Keratinocyte (primary cell): ENCODE results near the gene VWA7.

Experiments
- EZH2 ChIP-seq: IDR thresholded peaks from one replicate; pipeline ENCODE4 v1.6.1; 2012; ENCODE audit warnings: inconsistent platforms, mild to moderate bottlenecking, low read length, moderate library complexity
- TF ChIP-seq, protein P1 (sequence below), 3 experiments: IDR thresholded peaks in 1 of 3; conservative IDR thresholded peaks in 1 of 3; optimal IDR thresholded peaks in 1 of 3; 2 replicates in 2 of 3; 3 replicates in 1 of 3; pipeline versions ENCODE3 to v1.5.1; 2011; ENCODE audit warnings: low read length in 3 of 3, mild to moderate bottlenecking in 3 of 3, moderate library complexity in 2 of 3, control low read depth in 1 of 3, inconsistent platforms in 1 of 3; ENCODE audit not compliant: insufficient read depth in 2 of 3; ENCODE audit errors: extremely low read depth in 1 of 3

DNA sequence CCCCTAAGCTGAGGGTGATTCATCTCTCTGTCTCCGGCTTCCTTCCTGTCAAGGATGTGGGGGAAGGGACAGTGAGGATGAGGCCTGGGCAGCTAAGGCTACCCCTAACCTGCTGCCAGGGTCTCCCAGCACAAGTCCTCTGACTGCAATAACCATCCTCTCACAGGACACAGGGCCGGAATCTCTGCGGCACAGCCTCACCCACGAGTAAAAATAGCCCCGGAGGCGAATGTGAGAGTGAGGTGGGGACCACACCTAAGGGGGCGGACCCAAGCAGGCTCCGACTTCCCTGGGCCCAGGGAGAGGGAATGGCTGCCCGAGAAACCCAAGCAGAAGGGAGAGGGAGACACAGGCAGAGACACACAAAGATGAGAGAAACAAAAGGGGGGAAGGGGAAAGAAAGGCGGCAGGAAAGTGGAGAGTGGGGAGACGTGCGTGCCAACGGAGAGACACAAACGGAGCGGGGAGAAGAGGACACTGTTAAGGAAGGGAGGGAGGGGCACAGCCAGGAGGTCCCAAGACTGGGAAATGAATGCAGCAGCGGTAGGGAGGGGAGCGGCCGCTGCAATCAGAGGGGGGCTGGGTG is 42.2 kb downstream of the VWA7 start:
- TF ChIP-seq, protein P1, sequence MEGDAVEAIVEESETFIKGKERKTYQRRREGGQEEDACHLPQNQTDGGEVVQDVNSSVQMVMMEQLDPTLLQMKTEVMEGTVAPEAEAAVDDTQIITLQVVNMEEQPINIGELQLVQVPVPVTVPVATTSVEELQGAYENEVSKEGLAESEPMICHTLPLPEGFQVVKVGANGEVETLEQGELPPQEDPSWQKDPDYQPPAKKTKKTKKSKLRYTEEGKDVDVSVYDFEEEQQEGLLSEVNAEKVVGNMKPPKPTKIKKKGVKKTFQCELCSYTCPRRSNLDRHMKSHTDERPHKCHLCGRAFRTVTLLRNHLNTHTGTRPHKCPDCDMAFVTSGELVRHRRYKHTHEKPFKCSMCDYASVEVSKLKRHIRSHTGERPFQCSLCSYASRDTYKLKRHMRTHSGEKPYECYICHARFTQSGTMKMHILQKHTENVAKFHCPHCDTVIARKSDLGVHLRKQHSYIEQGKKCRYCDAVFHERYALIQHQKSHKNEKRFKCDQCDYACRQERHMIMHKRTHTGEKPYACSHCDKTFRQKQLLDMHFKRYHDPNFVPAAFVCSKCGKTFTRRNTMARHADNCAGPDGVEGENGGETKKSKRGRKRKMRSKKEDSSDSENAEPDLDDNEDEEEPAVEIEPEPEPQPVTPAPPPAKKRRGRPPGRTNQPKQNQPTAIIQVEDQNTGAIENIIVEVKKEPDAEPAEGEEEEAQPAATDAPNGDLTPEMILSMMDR (optimal IDR thresholded peaks at IDR 0.05 in 1 of 3, IDR thresholded peaks at IDR 0.05 in 1 of 3, conservative IDR thresholded peaks at IDR 0.05 in 1 of 3; ENCODE audit: extremely low read depth in 1 of 3, insufficient read depth in 2 of 3, low read length in 3 of 3), result no peak
- no peak for TF ChIP-seq EZH2
